ENCODE results near the gene VEGFA. TPM values are rescaled to one million over a fixed set of nuclear protein-coding genes. Genes with fewer than 3 reads are reported as not detected.

The VEGFA gene
- total RNA-seq, 1 experiment from 2014 or later: 116 TPM

GRCh38 chr6:43740961-43741764 is 28.8 kb upstream of the VEGFA start:
- Histone ChIP-seq H3K27me3 (replicated peaks; ENCODE audit: insufficient read depth, low read depth, low read length, poor library complexity) (no peaks in the 10 kb centered on the region), H3K27ac (ENCODE audit: low read depth, low read length, poor library complexity, severe bottlenecking) (no peak overlapping the region), H3K9me3 (ENCODE audit: low read depth, low read length, poor library complexity, severe bottlenecking) (no peaks in the 10 kb centered on the region), H3K4me1 (ENCODE audit: insufficient read depth, low read length, poor library complexity, severe bottlenecking) (no peaks in the 10 kb centered on the region), H3K4me3 (ENCODE audit: low read depth, low read length, poor library complexity, severe bottlenecking) (no peak overlapping the region), H3K36me3 (ENCODE audit: insufficient read depth, low read length, poor library complexity, severe bottlenecking) (no peaks in the 10 kb centered on the region)
- BruUV-seq (replicated peaks): no TSS peak
- intact Hi-C loops (cut with micrococcal nuclease; ENCODE audit: unreplicated experiment): no loop called here
- ChIA-PET POLR2A (ENCODE audit: low non-redundant PET) (no interaction called here), CTCF (interaction anchor here (0.6 kb wide), 1 partner anchor 46 kb away, joined by 7 read pairs; no protein-coding TSS in a partner anchor)
- no peak for TF ChIP-seq EZH2 (IDR thresholded peaks at IDR 0.05; ENCODE audit: borderline replicate concordance, low read depth, low read length, poor library complexity, severe bottlenecking)
- TF ChIP-seq, protein P1, sequence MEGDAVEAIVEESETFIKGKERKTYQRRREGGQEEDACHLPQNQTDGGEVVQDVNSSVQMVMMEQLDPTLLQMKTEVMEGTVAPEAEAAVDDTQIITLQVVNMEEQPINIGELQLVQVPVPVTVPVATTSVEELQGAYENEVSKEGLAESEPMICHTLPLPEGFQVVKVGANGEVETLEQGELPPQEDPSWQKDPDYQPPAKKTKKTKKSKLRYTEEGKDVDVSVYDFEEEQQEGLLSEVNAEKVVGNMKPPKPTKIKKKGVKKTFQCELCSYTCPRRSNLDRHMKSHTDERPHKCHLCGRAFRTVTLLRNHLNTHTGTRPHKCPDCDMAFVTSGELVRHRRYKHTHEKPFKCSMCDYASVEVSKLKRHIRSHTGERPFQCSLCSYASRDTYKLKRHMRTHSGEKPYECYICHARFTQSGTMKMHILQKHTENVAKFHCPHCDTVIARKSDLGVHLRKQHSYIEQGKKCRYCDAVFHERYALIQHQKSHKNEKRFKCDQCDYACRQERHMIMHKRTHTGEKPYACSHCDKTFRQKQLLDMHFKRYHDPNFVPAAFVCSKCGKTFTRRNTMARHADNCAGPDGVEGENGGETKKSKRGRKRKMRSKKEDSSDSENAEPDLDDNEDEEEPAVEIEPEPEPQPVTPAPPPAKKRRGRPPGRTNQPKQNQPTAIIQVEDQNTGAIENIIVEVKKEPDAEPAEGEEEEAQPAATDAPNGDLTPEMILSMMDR (conservative IDR thresholded peaks at IDR 0.05; ENCODE audit: low read depth, low read length): no peak
- no peak for DNase-seq (ENCODE audit: low spot score)

- no peak overlapping the region for H3K27ac ChIP-seq (ENCODE audit: low read depth, low read length, poor library complexity, severe bottlenecking)
- no peaks in the 10 kb centered on the region for H3K4me1 ChIP-seq (ENCODE audit: insufficient read depth, low read length, poor library complexity, severe bottlenecking)
- TF ChIP-seq EZH2 (IDR thresholded peaks at IDR 0.05; ENCODE audit: borderline replicate concordance, low read depth, low read length, poor library complexity, severe bottlenecking): no peak
- TF ChIP-seq, protein P1 (conservative IDR thresholded peaks at IDR 0.05; ENCODE audit: low read depth, low read length): no peak
- ChIA-PET CTCF (interaction anchor here (0.6 kb wide), 1 partner anchor 45 kb away, joined by 7 read pairs; no protein-coding TSS in a partner anchor), POLR2A (ENCODE audit: low non-redundant PET) (no interaction called here)
- intact Hi-C loops (cut with micrococcal nuclease; ENCODE audit: unreplicated experiment): no loop called here
- H3K27me3 ChIP-seq (replicated peaks; ENCODE audit: insufficient read depth, low read depth, low read length, poor library complexity): no peaks in the 10 kb centered on the region
- no peak for DNase-seq (ENCODE audit: low spot score)
- no peaks in the 10 kb centered on the region for H3K9me3 ChIP-seq (ENCODE audit: low read depth, low read length, poor library complexity, severe bottlenecking)
- no peaks in the 10 kb centered on the region for H3K36me3 ChIP-seq (ENCODE audit: insufficient read depth, low read length, poor library complexity, severe bottlenecking)
- H3K4me3 ChIP-seq (ENCODE audit: low read depth, low read length, poor library complexity, severe bottlenecking): no peak overlapping the region
- BruUV-seq (replicated peaks): no TSS peak
Measured at GRCh38 chr6:43741829-43742228, 28.2 kb upstream of the VEGFA start.

GRCh38 chr6:43742285-43742684 is 27.7 kb upstream of the VEGFA start:
- BruUV-seq (replicated peaks): no TSS peak
- TF ChIP-seq EZH2 (IDR thresholded peaks at IDR 0.05; ENCODE audit: borderline replicate concordance, low read depth, low read length, poor library complexity, severe bottlenecking): no peak
- TF ChIP-seq, protein P1 (conservative IDR thresholded peaks at IDR 0.05; ENCODE audit: low read depth, low read length): no peak
- Histone ChIP-seq H3K9me3 (ENCODE audit: low read depth, low read length, poor library complexity, severe bottlenecking) (no peaks in the 10 kb centered on the region), H3K4me1 (ENCODE audit: insufficient read depth, low read length, poor library complexity, severe bottlenecking) (no peaks in the 10 kb centered on the region), H3K27ac (ENCODE audit: low read depth, low read length, poor library complexity, severe bottlenecking) (no peak overlapping the region), H3K4me3 (ENCODE audit: low read depth, low read length, poor library complexity, severe bottlenecking) (no peak overlapping the region), H3K27me3 (replicated peaks; ENCODE audit: insufficient read depth, low read depth, low read length, poor library complexity) (no peaks in the 10 kb centered on the region), H3K36me3 (ENCODE audit: insufficient read depth, low read length, poor library complexity, severe bottlenecking) (no peaks in the 10 kb centered on the region)
- intact Hi-C loops (cut with micrococcal nuclease; ENCODE audit: unreplicated experiment): no loop called here
- DNase-seq (ENCODE audit: low spot score): no peak
- POLR2A ChIA-PET (ENCODE audit: low non-redundant PET): no interaction called here
- CTCF ChIA-PET: no interaction called here

All from A673 (cell line).